Erythroblast (primary cell): Measurements from ENCODE around the gene DENND1C.

ENCODE experiments used
- DNase-seq, 2 experiments: peaks; one replicate each; lab custom pipeline; 2025; lab: John Stamatoyannopoulos, UW
- GATA1 ChIP-seq: IDR thresholded peaks from 2 replicates; pipeline ENCODE4 v1.6.1; 2011; ENCODE audit warnings: low read depth, mild to moderate bottlenecking, control low read depth, low read length, moderate library complexity
- POLR2A ChIP-seq: IDR thresholded peaks from 2 replicates; pipeline ENCODE4 v1.6.1; 2011; ENCODE audit warnings: mild to moderate bottlenecking, low read length

Gene DENND1C

GRCh38 chr19:6476896-6477431, 4.6 kb downstream of the DENND1C start:
- DNase-seq: no peak
- TF ChIP-seq POLR2A (no peak), GATA1 (no peak)

GRCh38 chr19:6476155-6476895, 5.3 kb downstream of the DENND1C start:
- TF ChIP-seq GATA1 (no peak), POLR2A (no peak)
- peak; percentile 36 to 60 for DNase-seq

DNA sequence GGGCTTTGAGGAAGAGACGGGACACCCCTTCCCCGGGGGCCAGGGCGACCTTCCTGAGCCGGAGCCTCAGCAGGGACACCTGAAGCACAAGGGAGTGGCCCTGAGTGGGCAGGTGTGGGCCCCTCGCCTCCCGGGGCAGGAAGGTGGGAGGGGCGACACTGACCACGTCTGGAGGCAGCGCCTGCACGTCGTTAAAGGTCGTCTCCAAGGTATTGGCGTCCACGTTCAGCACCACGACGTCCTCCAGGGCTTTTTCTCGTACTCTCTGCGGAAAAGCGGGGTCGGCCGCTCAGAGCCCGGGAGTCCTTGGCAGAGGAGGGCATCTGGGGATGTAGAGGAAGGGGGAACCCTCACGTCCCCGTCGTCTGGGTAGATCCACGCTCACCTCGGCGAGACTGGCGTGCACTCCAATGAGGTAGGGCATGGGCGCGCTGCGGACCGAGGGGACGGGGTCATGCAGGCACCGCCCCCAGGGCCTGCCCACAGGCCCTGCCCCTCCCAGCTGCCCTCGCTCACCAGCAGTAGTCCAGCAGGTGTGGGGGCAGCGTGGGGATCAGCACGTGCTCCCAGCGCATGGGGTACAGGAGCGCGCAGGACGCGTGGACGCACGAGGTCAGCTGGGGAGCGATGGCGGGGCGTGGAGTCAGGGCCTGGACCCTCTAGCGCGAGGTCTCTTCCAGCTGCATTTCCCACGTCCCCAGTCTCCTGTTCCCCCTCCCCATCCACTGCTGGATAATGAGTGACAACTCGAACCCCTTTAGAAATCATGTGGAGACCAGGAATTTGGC, 6.1 kb downstream of the DENND1C start:
- no peak for DNase-seq
- TF ChIP-seq POLR2A (no peak), GATA1 (no peak)

- no peak for TF ChIP-seq GATA1
- no peak for TF ChIP-seq POLR2A
Observed at GRCh38 chr19:6473647-6474046, 7.9 kb downstream of the DENND1C start.

DNA sequence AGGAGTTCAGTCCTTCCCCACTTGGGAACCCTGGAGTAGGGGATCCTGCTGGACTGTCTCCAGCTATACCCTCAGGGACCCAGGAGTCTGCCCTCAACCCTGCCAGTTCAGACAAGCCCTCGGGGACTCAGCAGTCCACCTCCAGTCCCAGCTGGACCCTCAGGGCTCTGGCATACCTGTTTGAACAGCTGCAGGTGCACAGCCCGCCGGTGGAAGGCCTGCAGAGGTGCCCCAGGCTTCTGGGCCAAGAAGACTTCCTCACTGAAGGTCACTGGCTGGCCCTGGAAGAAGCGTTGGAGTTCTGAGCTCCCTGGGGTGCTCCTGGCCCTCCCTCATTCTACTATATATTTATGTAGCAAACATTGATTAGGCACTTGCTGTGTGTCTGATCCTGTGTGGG, 8.9 kb downstream of the DENND1C start:
- TF ChIP-seq POLR2A: no peak
- TF ChIP-seq GATA1: no peak
- DNase-seq: no peak

More at GRCh38 chr19:6473647-6474046, 7.9 kb downstream of the DENND1C start:
- DNase-seq: no peak

DNA sequence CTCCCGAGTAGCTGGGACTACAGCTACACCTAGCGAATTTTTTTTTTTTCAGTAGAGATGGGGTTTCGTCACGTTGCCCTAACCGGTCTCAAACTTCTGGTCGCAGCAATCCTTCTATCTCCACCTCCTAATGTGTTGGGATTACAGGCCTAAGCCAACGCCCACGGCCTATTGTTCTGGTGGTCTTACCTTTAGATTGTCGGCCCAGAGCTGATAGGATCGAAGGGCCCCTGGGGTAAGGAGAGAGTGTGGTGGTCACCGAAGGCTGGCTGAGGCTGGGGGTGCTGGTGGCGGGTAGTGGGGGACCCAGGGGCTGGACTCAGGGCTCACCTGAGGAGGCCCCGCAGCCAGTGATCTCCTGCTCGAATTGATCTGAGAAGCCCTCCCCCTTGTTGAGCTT, 10.5 kb downstream of the DENND1C start:
- no peak for TF ChIP-seq POLR2A
- no peak for TF ChIP-seq GATA1

GRCh38 chr19:6470173-6470572, 11.4 kb downstream of the DENND1C start:
- DNase-seq: no peak
- TF ChIP-seq GATA1 (no peak), POLR2A (no peak)

More for the DNA sequence above, 10.5 kb downstream of the DENND1C start:
- DNase-seq: no peak

- DNase-seq: no peak
- TF ChIP-seq GATA1: no peak
- TF ChIP-seq POLR2A: no peak
Observed at GRCh38 chr19:6467384-6467783, 14.2 kb downstream of the DENND1C start.

DNA sequence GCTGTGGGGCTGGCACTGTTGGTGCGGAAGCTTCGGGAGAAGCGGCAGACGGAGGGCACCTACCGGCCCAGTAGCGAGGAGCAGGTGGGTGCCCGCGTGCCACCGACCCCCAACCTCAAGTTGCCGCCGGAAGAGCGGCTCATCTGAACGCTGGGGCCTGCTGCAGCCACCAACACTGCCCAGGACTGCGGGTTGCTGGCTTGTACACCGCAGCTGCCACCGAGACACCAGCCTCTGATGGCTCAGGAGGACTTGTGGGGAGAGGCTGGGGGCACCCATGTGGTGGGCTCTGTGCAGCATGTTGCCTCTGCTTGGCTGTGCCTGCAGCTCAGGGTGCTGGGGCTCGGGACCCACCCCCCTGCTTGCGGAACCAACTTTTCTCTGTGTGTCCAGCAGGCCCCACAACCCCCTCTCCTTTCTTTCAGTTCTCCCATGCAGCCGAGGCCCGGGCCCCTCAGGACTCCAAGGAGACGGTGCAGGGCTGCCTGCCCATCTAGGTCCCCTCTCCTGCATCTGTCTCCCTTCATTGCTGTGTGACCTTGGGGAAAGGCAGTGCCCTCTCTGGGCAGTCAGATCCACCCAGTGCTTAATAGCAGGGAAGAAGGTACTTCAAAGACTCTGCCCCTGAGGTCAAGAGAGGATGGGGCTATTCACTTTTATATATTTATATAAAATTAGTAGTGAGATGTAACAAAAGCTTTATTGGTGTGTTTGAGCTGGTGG, 14.9 kb downstream of the DENND1C start:
- DNase-seq: no peak
- no peak for TF ChIP-seq POLR2A
- TF ChIP-seq GATA1: no peak

DNA sequence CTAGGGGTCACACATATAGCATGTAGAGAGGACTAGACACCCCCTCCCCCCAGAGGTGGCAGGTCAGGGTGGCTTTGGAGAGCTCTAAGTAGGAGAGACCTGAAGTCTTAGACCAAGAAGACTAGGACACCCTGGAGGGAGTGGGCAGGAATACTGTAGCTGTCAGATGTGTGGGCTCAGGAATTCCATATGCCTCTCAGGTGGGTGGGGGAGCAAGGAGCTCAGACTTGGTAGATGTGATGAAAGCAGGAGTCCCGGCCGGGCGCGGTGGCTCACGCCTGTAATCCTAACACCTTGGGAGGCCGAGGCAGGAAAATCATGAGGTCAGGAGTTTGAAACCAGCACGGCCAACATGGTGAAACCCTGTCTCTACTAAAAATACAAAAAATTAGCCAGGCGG, 15.9 kb downstream of the DENND1C start:
- TF ChIP-seq POLR2A (no peak), GATA1 (no peak)
- DNase-seq: no peak

DNA sequence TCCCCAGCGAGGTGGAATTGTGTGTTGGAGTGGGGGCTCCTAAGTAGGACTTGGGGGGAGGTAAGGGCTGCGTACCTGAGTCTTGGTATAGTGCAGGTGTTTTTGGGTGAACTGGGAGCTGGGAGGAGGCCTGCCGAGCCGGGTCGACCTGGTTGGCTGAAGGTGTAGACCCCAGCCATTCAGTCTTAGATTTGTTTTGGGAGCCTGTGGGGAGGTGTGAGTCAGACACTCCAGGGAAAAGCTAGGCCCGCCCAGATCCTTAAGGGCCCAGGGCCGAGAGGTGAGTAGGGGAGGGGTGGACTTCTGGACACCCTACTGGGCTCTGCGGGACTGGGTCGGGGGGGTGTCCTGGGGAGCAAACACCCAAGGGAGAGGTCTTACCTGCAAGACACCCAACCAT, 16.6 kb downstream of the DENND1C start:
- no peak for TF ChIP-seq GATA1
- no peak for TF ChIP-seq POLR2A
- no peak for DNase-seq

- DNase-seq: no peak
- TF ChIP-seq POLR2A: no peak
- TF ChIP-seq GATA1: no peak
Observed at GRCh38 chr19:6464070-6464873, 17.3 kb downstream of the DENND1C start, which contains the start of gene CRB3. TSS of gene CRB3 (plus strand) at chr19:6464271. CDS start at chr19:6464702, 431 bp downstream.
